Measurements from ENCODE around the gene CYP2R1.
A peak's percentile ranks its signal among the peaks of the same experiment; 100 is the strongest.

GRCh38 chr11:14892036-14892556 is at the start of gene CYP2R1:
- TF ChIP-seq CTCF (IDR thresholded peaks at IDR 0.05) = peak in 2 of 7 experiments; percentile 0 to 11
- TF ChIP-seq POLR2A (IDR thresholded peaks at IDR 0.05) = peak; percentile 45 to 47 (median 46)

Measured in body of pancreas (tissue), 4 donors.